H9 (cell line): ENCODE results near the gene WDR72. TPM values are rescaled to one million over a fixed set of nuclear protein-coding genes. Genes with fewer than 3 reads are reported as not detected.

Experiments used
- DNase-seq: peaks from one replicate; pipeline ENCODE4 v3.0.0-alpha.2; 2017
- H2AFZ ChIP-seq: one replicate; pipeline ENCODE4 v1.6.1; 2013; ENCODE audit warnings: mild to moderate bottlenecking, low read length, control low read depth, moderate library complexity
- H2AK5ac ChIP-seq: 2 replicates; pipeline ENCODE4 v1.6.1; 2013; ENCODE audit warnings: low read length, control low read depth, mixed read lengths; ENCODE audit not compliant: insufficient read length
- H2BK120ac ChIP-seq: one replicate; pipeline ENCODE4 v1.6.1; 2013; ENCODE audit warnings: low read depth, mild to moderate bottlenecking, low read length, control low read depth, inconsistent platforms; ENCODE audit not compliant: poor library complexity, severe bottlenecking
- H2BK12ac ChIP-seq: 2 replicates; pipeline ENCODE4 v1.6.1; 2013; ENCODE audit warnings: low read length, control low read depth, mixed read lengths, low read depth; ENCODE audit not compliant: insufficient read length
- H2BK15ac ChIP-seq: 2 replicates; pipeline ENCODE4 v1.6.1; 2013; ENCODE audit warnings: low read depth, low read length, control low read depth
- H2BK20ac ChIP-seq: one replicate; pipeline ENCODE4 v1.6.1; 2013; ENCODE audit warnings: low read depth, mild to moderate bottlenecking, low read length, control low read depth, inconsistent platforms; ENCODE audit not compliant: poor library complexity, severe bottlenecking
- H2BK5ac ChIP-seq: 2 replicates; pipeline ENCODE4 v1.6.1; 2013; ENCODE audit warnings: low read length, control low read depth, mixed read lengths; ENCODE audit not compliant: insufficient read length
- H3K14ac ChIP-seq: 2 replicates; pipeline ENCODE4 v1.6.1; 2013; ENCODE audit warnings: low read length, control low read depth; ENCODE audit not compliant: insufficient read depth
- H3K18ac ChIP-seq: 2 replicates; pipeline ENCODE4 v1.6.1; 2013; ENCODE audit warnings: low read depth, mild to moderate bottlenecking, mixed read lengths, low read length, control low read depth; ENCODE audit not compliant: insufficient read length
- H3K23ac ChIP-seq: 2 replicates; pipeline ENCODE4 v1.6.1; 2013; ENCODE audit warnings: low read length, control low read depth, mixed read lengths, low read depth; ENCODE audit not compliant: insufficient read length
- H3K23me2 ChIP-seq: 2 replicates; pipeline ENCODE4 v1.6.1; 2013; ENCODE audit warnings: low read depth, mild to moderate bottlenecking, mixed read lengths, low read length, control low read depth; ENCODE audit not compliant: insufficient read length, poor library complexity, severe bottlenecking
- H3K27ac ChIP-seq: 2 replicates; pipeline ENCODE4 v1.5.1; 2013; ENCODE audit warnings: low read length, control low read depth, mixed read lengths, low read depth; ENCODE audit not compliant: insufficient read length
- H3K27me3 ChIP-seq: 2 replicates; pipeline ENCODE4 v1.6.1; 2013; ENCODE audit warnings: low read length, control low read depth, inconsistent platforms; ENCODE audit not compliant: insufficient read depth
- H3K4ac ChIP-seq: 2 replicates; pipeline ENCODE4 v1.6.1; 2013; ENCODE audit warnings: low read depth, mild to moderate bottlenecking, control low read depth, inconsistent platforms, low read length, moderate library complexity
- H3K4me1 ChIP-seq: 2 replicates; pipeline ENCODE4 v1.6.1; 2013; ENCODE audit warnings: low read length, control low read depth, inconsistent platforms; ENCODE audit not compliant: insufficient read depth
- H3K4me2 ChIP-seq: 2 replicates; pipeline ENCODE4 v1.6.1; 2013; ENCODE audit warnings: low read length, control low read depth, mixed read lengths; ENCODE audit not compliant: insufficient read length, insufficient read depth
- H3K56ac ChIP-seq: 2 replicates; pipeline ENCODE4 v1.6.1; 2013; ENCODE audit warnings: low read depth, mild to moderate bottlenecking, mixed read lengths, low read length, control low read depth; ENCODE audit not compliant: insufficient read length
- H3K79me1 ChIP-seq: 2 replicates; pipeline ENCODE4 v1.6.1; 2013; ENCODE audit warnings: low read depth, mild to moderate bottlenecking, moderate library complexity, low read length, control low read depth, inconsistent platforms; ENCODE audit not compliant: insufficient read depth, poor library complexity, severe bottlenecking
- H3K79me2 ChIP-seq: 2 replicates; pipeline ENCODE4 v1.6.1; 2013; ENCODE audit warnings: low read length, control low read depth, inconsistent platforms; ENCODE audit not compliant: insufficient read depth
- H3K9ac ChIP-seq: 2 replicates; pipeline ENCODE4 v1.6.1; 2013; ENCODE audit warnings: low read length, control low read depth, mixed read lengths; ENCODE audit not compliant: insufficient read length; ENCODE audit errors: extremely low read depth
- H3K9me3 ChIP-seq: one replicate; pipeline ENCODE4 v1.6.1; 2013; ENCODE audit warnings: low read depth, low read length, inconsistent platforms; ENCODE audit not compliant: control insufficient read depth
- H3T11ph ChIP-seq: one replicate; pipeline ENCODE4 v1.6.1; 2013; ENCODE audit warnings: mild to moderate bottlenecking, low read length, control low read depth, inconsistent platforms
- H4K20me1 ChIP-seq: one replicate; pipeline ENCODE4 v1.6.1; 2013; ENCODE audit not compliant: control insufficient read depth, insufficient read length, insufficient read depth
- H4K5ac ChIP-seq: 2 replicates; pipeline ENCODE4 v1.6.1; 2013; ENCODE audit warnings: low read depth, mild to moderate bottlenecking, mixed read lengths, low read length, control low read depth; ENCODE audit not compliant: insufficient read length
- H4K8ac ChIP-seq: replicated peaks from 2 replicates; pipeline ENCODE4 v1.6.1; 2013; ENCODE audit warnings: low read length, control low read depth, mixed read lengths, low read depth; ENCODE audit not compliant: insufficient read length
- H4K91ac ChIP-seq: 2 replicates; pipeline ENCODE4 v1.6.1; 2013; ENCODE audit warnings: low read depth, mild to moderate bottlenecking, moderate library complexity, mixed read lengths, low read length, control low read depth; ENCODE audit not compliant: insufficient read length
- H3K27ac Mint-ChIP-seq, 3 experiments: 2 replicates in 2 of 3; 3 replicates in 1 of 3; pipeline ENCODE4 v1.8.0; 2020 to 2021; ENCODE audit warnings: mixed read lengths in 3 of 3, mild to moderate bottlenecking in 1 of 3, moderate library complexity in 1 of 3
- H3K27me3 Mint-ChIP-seq: 2 replicates; pipeline ENCODE4 v1.8.0; 2021; ENCODE audit warnings: low read depth, mild to moderate bottlenecking, moderate library complexity, mixed read lengths
- H3K36me3 Mint-ChIP-seq, 3 experiments: 2 replicates in 2 of 3; 3 replicates in 1 of 3; pipeline ENCODE4 v1.8.0; 2020 to 2021; ENCODE audit warnings: low read depth in 3 of 3, mixed read lengths in 3 of 3; ENCODE audit not compliant: insufficient read depth in 1 of 3
- H3K4me1 Mint-ChIP-seq, 2 experiments: 2 replicates each; pipeline ENCODE4 v1.8.0; 2020; ENCODE audit warnings: mixed read lengths in 2 of 2
- H3K4me3 Mint-ChIP-seq, 2 experiments: 2 replicates in 1 of 2; 3 replicates in 1 of 2; pipeline ENCODE4 v1.8.0; 2020 to 2021; ENCODE audit warnings: mild to moderate bottlenecking in 2 of 2, mixed read lengths in 2 of 2, moderate library complexity in 1 of 2
- H3K9me3 Mint-ChIP-seq, 2 experiments: 2 replicates in 1 of 2; 3 replicates in 1 of 2; pipeline ENCODE4 v1.8.0; 2020; ENCODE audit warnings: mild to moderate bottlenecking in 2 of 2, mixed read lengths in 2 of 2, moderate library complexity in 1 of 2
- CTCF ChIP-seq: fragments of 200-600 bp; sonication (generic); conservative IDR thresholded peaks from 3 replicates; pipeline ENCODE4 v1.8.0; 2021; ENCODE audit warnings: antibody characterized with exemption, mild to moderate bottlenecking
- WGBS: extraction: QIAGEN DNeasy Blood & Tissue Kit; methylation state at CpG from one replicate; pipeline ENCODE4 v1.1.7; 2013; ENCODE audit warnings: missing lambda C conversion rate, low lambda C conversion rate, mixed read lengths; ENCODE audit not compliant: insufficient read length; ENCODE audit errors: extremely low coverage; 5-methylcytosine and 5-hydroxymethylcytosine counted together
- total RNA-seq: library from RNA; stranded (reverse); gene quantifications from 2 replicates; pipeline ENCODE4 v1.2.1, GENCODE V29; 2021

WDR72 gene
- total RNA-seq, 1 experiment from 2014 or later, result 2.9 TPM

DNA sequence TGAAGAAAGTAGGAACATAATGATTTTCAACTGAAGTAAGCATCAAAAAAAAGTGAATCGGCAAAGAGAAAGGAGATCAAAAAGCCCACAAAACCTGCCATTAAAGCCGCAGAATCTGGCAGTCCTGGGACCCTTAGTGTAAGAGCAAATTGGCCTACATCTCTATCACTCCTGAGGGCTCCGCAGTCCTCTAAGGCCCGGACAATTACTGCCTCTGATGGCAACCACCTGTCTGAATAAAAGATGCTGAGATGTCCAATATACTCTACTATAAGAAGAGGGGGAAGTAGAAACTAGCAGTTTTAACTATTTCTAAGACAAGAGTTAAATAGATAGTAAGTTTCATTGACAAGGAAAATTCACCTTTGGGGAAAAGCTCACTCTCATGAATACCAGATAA, 20.3 kb downstream of the WDR72 start:
- Histone ChIP-seq H2BK120ac (no peak overlapping the region), H3K4me1 (no peaks in the 10 kb centered on the region), H2AFZ (no peak overlapping the region), H3K9ac (no peak overlapping the region), H3K9me3 (no peaks in the 10 kb centered on the region), H3K27me3 (no peaks in the 10 kb centered on the region), H2BK20ac (no peak overlapping the region), H3K56ac (no peak overlapping the region), H4K5ac (no peak overlapping the region), H3K18ac (no peak overlapping the region), H2BK15ac (no peak overlapping the region), H3K14ac (no peak overlapping the region), H4K8ac (no peak overlapping the region), H4K20me1 (no peaks in the 10 kb centered on the region), H4K91ac (no peak overlapping the region), H3K23me2 (no peaks in the 10 kb centered on the region), H2BK12ac (no peak overlapping the region), H2AK5ac (no peak overlapping the region), H3T11ph (no peak overlapping the region), H3K27ac (no peak overlapping the region), H3K79me1 (no peaks in the 10 kb centered on the region), H2BK5ac (no peak overlapping the region), H3K23ac (no peak overlapping the region), H3K79me2 (no peaks in the 10 kb centered on the region), H3K4ac (no peak overlapping the region), H3K4me2 (no peak overlapping the region)
- WGBS, result no CpG with 5 or more reads among the region's 4 CpGs
- H3K4me1 Mint-ChIP-seq, result no peaks in the 10 kb centered on the region
- H3K36me3 Mint-ChIP-seq, result no peaks in the 10 kb centered on the region
- H3K4me3 Mint-ChIP-seq, result no peak overlapping the region
- H3K27ac Mint-ChIP-seq, result no peak overlapping the region
- no peaks in the 10 kb centered on the region for H3K9me3 Mint-ChIP-seq
- no peak for DNase-seq
- no peaks in the 10 kb centered on the region for H3K27me3 Mint-ChIP-seq
- TF ChIP-seq CTCF, result no peak
